Measurements from ENCODE around the gene HLA-DMB. TPM values are rescaled to one million over a fixed set of nuclear protein-coding genes. Genes with fewer than 3 reads are reported as not detected.

HLA-DMB gene
- total and polyA plus RNA-seq, 10 of the 15 experiments (the other 5 are each of a cell fraction or from before 2014, with no cell fraction given), result 114 to 173 (median 150) TPM

- TF ChIP-seq E4F1 (IDR thresholded peaks at IDR 0.05; ENCODE audit: borderline replicate concordance, partially characterized antibody), result no peak
- TF ChIP-seq RELB (IDR thresholded peaks at IDR 0.05; ENCODE audit: low read depth), result no peak
- no peak for TF ChIP-seq SREBF2 (IDR thresholded peaks at IDR 0.05; ENCODE audit: low read length)
- TF ChIP-seq BACH1 (IDR thresholded peaks at IDR 0.05; ENCODE audit: borderline replicate concordance), result no peak
- no peak for TF ChIP-seq ZNF384 (IDR thresholded peaks at IDR 0.05; ENCODE audit: borderline replicate concordance, low read depth, low read length)
- no peak for TF ChIP-seq POLR2AphosphoS5 (IDR thresholded peaks at IDR 0.05; ENCODE audit: low read length)
- TF ChIP-seq ZBTB4 (CRISPR knock-in tag; IDR thresholded peaks at IDR 0.05), result no peak
Observed at GRCh38 chr6:32905078-32905477, 35.8 kb downstream of the HLA-DMB start (continued).

Measured in GM12878 (cell line).